Rectal smooth muscle tissue (tissue), 1 donor: ENCODE measurements around the gene DUSP3.

Source experiments
- H3K27ac ChIP-seq: one replicate; pipeline ENCODE4 v1.7.0; 2013; ENCODE audit warnings: low read depth, low read length, inconsistent platforms
- H3K27me3 ChIP-seq: one replicate; pipeline ENCODE4 v1.7.0; 2013; ENCODE audit warnings: low read length; ENCODE audit not compliant: control insufficient read depth, insufficient read depth
- H3K36me3 ChIP-seq: one replicate; pipeline ENCODE4 v1.7.0; 2013; ENCODE audit warnings: low read length; ENCODE audit not compliant: control insufficient read depth, insufficient read depth
- H3K4me1 ChIP-seq: one replicate; pipeline ENCODE4 v1.7.0; 2013; ENCODE audit warnings: low read length; ENCODE audit not compliant: control insufficient read depth, insufficient read depth
- H3K4me3 ChIP-seq: one replicate; pipeline ENCODE4 v1.7.0; 2013; ENCODE audit warnings: low read length
- H3K9ac ChIP-seq: one replicate; pipeline ENCODE4 v1.7.0; 2013; ENCODE audit warnings: low read length

The DUSP3 gene

DNA sequence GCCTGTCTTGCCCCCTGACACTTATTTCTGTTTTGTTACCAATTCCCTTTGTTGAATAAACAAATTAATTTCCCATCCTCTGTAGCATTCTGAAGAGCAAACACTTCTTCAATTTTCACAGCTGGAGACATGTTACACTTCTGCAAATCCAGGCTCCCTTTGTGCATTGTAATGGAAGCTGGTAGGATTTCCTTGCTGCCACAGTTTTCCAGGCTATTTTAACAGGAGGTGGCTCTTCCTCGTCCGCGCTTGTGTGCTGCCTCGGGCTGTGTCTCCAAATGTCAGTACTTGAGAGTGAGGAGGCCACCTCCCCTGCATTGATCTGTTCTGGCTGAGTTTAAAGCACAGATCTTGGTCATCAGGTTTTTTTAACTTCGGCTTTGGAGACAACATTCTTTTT lies 60.2 kb downstream of the DUSP3 start:
- Histone ChIP-seq H3K27ac (no peak overlapping the region), H3K9ac (no peak overlapping the region), H3K36me3 (no peaks in the 10 kb centered on the region), H3K4me3 (no peak overlapping the region), H3K4me1 (no peaks in the 10 kb centered on the region), H3K27me3 (peaks cover 5% of the 10 kb centered on the region)

DNA sequence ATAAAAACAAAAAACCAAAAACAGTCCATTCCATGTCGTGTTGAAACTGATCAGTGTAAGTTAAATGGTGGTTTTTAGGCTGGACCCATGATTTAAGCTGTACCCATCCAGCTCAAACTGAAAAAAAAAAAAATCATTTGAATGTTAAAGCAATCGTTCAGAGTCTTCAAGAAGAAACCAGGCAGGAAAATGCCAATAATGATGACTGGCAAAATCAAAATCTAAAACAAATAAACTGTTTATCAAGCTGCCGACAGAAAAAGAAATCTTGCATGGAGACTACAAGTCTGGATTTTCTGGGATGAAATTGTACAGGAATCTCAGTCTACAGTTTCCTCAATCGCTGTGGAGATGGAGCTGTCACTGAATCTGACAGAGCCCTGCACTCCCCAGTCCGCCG lies 60.9 kb downstream of the DUSP3 start:
- no peaks in the 10 kb centered on the region for H3K4me1 ChIP-seq
- H3K36me3 ChIP-seq = no peaks in the 10 kb centered on the region
- peaks cover 5% of the 10 kb centered on the region for H3K27me3 ChIP-seq
- H3K4me3 ChIP-seq = no peak overlapping the region
- H3K27ac ChIP-seq = no peak overlapping the region
- no peak overlapping the region for H3K9ac ChIP-seq
